HG03432 (cell line): ENCODE measurements around the gene NTN4.
"Not testable (repeated sequence)": the region's sequence is repeated elsewhere in the genome, so short reads cannot be mapped to it uniquely, and the experiment has no call there.

Experiments
- ATAC-seq: cut with Tn5 transposase; IDR thresholded peaks from one replicate; pipeline ENCODE4 v1.9.1; 2021; ENCODE audit warnings: mild to moderate bottlenecking, moderate library complexity; ENCODE audit not compliant: unreplicated experiment

Gene NTN4

DNA sequence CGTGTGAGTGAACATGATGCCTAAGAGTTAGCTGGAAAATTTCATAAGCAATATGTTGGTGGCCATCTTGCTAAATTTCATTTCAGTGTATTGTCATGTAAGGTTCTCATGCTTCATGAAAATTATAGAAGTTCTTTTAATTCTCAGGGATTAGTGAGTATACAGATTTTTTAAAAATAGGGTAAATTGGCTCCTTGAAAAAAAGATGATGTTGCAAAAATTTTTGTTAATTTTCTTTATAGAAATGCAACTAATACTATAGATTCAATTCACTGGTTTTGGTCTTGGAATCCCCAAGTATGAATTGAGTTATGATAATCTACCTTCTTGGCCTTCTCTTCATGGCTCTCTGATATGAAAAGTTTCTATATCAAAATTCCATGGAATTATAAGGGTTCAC lies 75.4 kb downstream of the NTN4 start:
- no peak for ATAC-seq

GRCh38 chr12:95712269-95712668 lies 78.3 kb downstream of the NTN4 start:
- no peak for ATAC-seq

DNA sequence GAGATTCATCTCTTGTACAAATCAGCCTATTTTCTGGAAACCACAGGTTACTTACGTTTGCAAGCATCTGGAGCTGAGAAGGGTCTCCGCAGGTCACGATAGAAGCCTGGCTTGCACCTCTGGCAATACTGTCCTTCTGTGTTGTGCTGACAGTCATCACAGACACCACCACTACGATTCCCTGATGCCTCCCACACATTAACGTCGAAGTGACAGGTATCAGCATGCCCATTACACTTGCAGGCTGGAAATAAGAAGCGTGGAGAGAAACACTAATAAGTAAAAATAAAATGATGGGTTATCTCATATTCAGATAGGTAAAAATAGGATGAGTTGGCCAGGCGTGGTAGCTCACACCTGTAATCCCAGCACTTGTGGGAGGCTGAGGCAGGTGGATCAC lies 80.2 kb downstream of the NTN4 start:
- no peak for ATAC-seq

DNA sequence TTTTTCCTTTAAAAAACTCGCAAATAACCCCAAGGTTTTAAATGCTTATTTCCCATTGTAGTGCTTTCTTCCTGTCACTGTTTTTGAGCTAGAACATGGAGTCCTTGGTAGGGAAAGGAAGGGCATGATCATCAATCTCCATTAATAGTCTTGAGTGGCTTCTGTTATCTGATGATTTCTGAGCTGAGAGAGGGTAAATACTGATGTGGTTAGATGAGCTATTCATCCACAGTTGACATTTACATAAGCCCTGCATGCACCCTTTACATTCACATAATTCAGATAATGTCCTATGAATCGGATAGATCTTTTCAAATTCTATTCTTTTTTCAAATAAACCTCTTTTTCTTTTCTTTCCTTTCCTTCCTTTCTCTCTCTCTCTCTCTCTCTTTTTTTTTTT lies 81.4 kb downstream of the NTN4 start:
- no peak for ATAC-seq

GRCh38 chr12:95705143-95705542 lies 85.4 kb downstream of the NTN4 start:
- no peak for ATAC-seq

- no peak for ATAC-seq
Measured at GRCh38 chr12:95703986-95704385, 86.6 kb downstream of the NTN4 start.

DNA sequence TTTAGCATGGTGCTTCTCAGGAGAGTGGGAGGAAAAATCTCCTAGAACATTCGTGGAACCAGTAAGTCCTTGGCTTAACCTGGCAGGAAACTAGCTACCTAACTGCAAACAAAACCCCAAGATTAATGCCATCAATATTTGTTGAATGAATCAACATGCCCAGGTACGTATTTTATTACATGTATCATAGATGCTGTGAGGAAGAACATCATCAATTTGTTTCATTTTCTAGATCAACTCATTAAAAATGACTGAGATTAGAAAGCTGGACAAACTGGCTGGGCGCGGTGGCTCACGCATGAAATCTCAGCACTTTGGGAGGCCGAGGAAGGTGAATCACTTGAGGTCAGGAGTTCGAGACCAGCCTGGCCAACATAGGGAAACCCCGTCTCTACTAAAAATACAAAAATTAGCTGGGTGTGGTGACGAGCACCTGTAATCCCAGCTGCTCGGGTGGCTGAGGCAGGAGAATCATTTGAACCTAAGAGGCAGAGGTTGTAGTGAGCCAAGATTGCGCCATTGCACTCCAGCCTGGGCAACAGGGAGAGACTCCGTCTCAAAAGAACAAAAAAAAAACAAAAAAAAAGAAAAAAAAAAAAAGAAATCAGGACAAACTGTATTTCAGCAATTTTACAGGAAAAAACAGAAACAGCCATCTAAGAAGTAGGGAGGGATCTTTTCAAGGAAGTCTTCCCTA lies 88.7 kb downstream of the NTN4 start:
- ATAC-seq = no peak

DNA sequence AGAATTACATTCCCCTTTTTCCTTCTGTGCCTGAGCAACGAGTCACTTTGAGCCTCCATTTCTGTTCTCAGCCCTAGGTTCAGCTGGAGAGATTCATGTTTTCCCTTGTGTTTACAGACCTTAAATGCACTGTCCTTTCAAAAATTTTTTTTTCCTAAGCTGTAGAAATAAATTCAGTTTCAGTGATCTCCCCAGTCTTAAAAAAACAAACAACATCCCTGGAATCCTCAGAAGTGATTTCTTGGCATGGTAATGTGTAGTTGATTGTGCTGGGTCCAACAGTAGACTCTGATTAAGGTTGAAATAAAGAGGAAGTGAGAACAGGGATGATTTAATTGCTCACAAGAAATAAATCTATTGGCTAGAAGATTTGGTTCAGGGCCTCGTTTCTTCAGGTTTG lies 89.3 kb downstream of the NTN4 start:
- no peak for ATAC-seq

DNA sequence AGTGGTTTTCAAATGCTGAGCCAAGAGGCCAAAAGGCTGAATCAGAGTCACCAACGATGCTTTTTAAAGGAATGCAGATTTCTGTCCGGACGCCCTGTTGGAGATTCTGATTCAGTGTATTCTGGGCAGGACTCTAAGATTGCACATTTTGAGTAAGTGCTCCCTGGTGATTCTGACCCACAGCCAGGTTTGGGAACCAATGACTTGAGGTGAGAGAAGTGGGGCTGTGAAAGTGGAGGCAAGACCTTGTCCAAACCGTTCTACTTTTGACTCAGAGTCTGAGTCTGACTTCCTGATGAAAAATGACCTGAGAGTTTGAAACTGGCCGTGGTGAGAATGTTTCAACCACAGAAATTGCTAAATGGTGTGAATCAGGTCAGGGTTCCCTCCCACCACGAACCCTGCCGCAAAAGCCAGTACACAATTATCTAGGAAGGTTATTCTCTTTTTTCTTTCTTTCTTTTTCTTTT lies 90.2 kb downstream of the NTN4 start:
- ATAC-seq = peak; percentile 98

DNA sequence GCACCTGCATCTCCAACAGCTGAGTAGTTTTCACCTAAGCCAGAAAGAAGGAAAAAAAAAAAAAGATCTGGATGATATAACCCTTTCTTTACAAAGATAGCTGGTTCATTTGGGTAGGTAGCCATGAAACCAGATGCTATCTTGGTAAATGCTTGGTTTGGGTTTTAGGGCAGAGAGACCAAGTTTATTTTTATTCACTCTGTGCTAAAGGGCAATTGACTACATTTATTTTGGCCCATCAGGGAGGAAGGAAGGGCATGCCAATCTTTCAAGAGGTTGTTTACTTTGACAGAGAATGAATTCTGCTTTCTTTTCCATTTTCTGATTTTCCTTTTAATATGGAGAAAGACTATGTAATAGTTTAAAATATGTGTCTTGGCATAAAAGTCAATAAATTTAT lies 91.0 kb downstream of the NTN4 start:
- no peak for ATAC-seq

DNA sequence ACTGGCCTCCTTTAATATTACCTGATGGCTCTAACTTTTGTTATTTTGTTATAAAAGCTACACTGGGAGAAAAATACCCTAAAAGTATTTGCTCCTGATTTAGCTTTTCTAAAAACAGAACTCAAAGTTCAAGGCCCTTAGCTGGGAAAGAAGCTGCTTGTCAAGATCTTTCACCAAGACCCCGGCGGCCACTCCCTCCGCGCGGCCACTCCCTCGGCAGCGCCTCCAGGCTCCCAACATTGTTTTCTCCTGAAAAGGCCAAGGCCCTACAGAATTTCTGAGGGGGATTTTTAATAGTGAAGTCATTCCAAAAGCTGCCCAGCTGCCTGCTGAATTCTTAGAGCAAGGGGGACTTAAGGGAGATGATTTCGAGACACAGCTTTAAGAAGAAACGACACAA lies 96.4 kb downstream of the NTN4 start:
- ATAC-seq = no peak

GRCh38 chr12:95693689-95694088 lies 96.9 kb downstream of the NTN4 start:
- no peak for ATAC-seq

GRCh38 chr12:95690861-95691635 lies 99.5 kb downstream of the NTN4 start:
- ATAC-seq = no peak

DNA sequence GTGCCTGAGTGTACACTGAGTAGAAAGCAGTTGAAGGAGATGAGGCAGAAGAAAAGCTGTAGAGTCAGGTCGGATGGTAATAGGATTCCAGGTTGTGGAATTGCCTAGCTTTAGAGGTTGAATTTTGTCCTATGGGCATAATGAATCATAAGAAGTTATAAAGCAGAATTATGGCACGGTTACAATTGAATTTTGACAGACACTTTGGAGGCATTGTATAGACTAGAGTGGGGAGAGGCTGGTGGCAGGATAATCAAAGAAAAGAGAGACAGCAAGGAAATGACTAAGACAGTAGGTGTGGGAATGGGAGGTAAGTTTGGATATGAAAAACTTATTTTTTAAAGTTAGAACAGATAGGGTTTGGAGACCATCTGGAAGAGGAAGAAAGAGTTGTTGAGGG lies 102.6 kb downstream of the NTN4 start:
- no peak for ATAC-seq

GRCh38 chr12:95683418-95683817 lies 107.1 kb downstream of the NTN4 start:
- no peak for ATAC-seq

DNA sequence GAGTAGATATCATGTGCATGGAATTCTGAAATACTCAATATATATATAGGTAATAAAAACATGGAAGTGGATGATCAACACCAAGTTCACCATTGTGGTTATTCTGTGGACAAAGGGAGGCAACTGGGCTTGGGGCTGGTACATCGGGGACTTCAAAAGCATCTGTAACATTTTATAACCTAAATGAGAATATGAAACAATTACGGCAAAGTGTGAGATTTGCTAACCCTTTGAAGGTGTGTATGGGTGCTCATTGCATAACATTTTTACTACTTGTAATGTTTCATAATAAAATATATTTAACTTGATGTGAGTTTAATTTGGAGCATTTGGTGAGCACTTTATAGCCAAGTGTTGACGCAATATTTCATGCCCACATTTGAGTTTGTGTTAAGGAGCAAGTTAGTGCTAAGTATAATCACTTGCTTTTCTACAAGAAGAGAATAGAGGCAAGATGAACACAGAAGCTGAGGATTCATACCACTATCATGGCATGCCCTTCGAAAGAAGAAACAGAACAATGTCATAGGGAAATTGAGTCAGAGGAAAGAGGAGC lies 109.3 kb downstream of the NTN4 start:
- ATAC-seq = no peak

DNA sequence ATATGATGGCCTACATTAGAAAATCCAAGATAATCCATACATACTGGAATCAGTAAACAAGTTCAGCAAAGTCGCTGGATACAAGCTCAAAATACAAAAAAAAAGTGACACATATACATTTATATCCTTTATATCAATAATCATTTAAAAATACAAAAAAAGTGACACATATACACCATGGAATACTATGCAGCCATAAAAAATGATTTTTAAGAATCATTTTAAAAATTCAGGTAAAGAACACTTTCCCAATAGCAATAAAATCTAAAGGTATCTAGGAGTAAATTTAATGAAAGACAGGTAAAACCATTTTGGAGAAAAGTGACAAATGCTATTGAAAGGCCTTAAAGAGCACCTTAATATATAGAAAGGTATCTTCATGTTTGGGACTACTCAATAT lies 111.9 kb downstream of the NTN4 start:
- no peak for ATAC-seq

DNA sequence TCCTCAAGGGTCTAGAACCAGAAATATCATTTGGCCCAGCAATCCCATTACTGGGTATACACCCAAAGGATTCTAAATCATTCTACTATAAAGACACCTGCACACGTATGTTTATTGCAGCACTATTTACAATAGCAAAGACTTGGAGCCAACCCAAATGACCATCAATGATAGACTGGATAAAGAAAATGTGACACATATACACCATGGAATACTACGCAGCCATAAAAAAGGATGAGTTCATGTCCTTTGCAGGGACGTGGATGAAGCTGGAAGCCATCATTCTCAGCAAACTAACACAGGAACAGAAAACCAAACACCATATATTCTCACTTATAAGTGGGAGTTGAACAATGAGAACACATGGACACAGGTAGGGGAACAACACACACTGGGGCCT lies 112.8 kb downstream of the NTN4 start:
- ATAC-seq = not testable (repeated sequence)

DNA sequence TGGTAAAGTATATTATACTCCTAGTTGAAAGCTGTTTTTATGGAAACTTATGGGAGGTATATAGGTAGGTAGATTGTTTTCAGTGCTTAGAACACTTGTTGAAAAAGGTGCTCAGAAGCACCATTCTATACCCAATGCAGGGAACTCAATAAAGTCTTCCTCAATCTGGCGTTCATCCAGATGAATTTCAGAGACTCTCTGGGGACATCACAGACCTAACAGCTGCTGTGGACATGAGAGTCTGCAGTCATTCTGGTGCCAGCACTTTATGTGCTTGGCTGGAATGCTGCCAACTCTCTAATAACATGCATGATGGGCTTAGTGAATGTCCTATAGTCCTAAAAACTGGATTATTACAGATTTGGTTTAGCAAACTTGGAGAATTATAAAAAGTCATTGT lies 115.9 kb downstream of the NTN4 start:
- ATAC-seq = no peak

DNA sequence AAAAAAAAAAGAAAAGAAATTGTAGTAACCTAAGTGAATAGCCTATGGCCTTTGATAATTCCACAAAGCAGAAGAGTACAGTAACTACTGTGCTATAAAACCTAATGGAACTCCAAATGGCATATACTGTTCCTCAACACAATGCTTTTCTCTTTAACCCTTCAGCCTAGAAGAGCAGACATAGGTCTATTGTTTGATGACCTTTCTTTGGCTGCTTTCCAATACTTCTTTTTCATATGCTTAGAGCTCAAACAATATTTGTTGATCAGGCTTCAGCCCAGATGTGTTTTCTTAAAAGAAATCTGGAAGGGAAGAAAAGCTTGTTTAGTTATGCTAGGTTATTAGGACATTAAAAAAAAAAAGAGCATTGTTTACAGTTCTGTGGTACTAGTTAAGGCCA lies 116.4 kb downstream of the NTN4 start:
- no peak for ATAC-seq

- ATAC-seq = no peak
Measured at GRCh38 chr12:95673576-95673975, 117.0 kb downstream of the NTN4 start.

DNA sequence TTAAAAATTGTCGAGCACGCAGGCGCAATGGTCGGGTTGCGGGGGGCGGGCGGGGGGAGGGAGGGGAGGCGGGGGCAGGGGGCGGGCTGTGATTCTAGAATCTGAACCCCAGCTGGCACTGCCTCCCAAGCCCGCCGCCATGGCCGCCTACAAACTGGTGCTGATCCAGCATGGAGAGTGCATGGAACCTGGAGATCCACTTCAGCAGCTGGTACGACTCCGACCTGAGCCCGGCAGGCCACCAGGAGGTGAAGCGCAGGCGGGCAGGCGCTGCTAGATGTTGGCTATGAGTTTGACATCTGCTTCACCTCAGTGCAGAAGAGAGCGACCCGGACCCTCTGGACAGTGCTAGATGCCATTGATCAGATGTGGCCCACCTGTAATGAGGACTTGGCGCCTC lies 118.4 kb downstream of the NTN4 start:
- no peak for ATAC-seq
